ENCODE results near the gene NSG1.

The NSG1 gene

GRCh38 chr4:4374388-4375098 is 12.4 kb upstream of the NSG1 start:
- DNase-seq, result no peak

GRCh38 chr4:4376074-4376473 is 10.8 kb upstream of the NSG1 start:
- no peak for DNase-seq

GRCh38 chr4:4377191-4377590 is 9.7 kb upstream of the NSG1 start:
- no peak for DNase-seq

- no peak for DNase-seq
Measured at GRCh38 chr4:4377732-4378460, 9.0 kb upstream of the NSG1 start.

- DNase-seq, result no peak
Measured at GRCh38 chr4:4379540-4380087, 7.3 kb upstream of the NSG1 start.

- DNase-seq, result no peak
Measured at GRCh38 chr4:4383085-4383484, 3.8 kb upstream of the NSG1 start.

GRCh38 chr4:4384837-4385236 is 2.1 kb upstream of the NSG1 start:
- DNase-seq, result no peak

GRCh38 chr4:4385729-4386295 is 1.1 kb upstream of the NSG1 start:
- no peak for DNase-seq

GRCh38 chr4:4386296-4386735 is 586 bp upstream of the NSG1 start:
- no peak for DNase-seq

- DNase-seq, result no peak
Measured at GRCh38 chr4:4387531-4388310, 819 bp downstream of the NSG1 start.

GRCh38 chr4:4388311-4388790 is 1.4 kb downstream of the NSG1 start:
- no peak for DNase-seq

- DNase-seq, result no peak
Measured at GRCh38 chr4:4388836-4389575, 2.1 kb downstream of the NSG1 start.

- DNase-seq, result no peak
Measured at GRCh38 chr4:4390046-4390445, 3.1 kb downstream of the NSG1 start.

- DNase-seq, result no peak
Measured at GRCh38 chr4:4390515-4391240, 3.8 kb downstream of the NSG1 start.

GRCh38 chr4:4391866-4392265 is 5.0 kb downstream of the NSG1 start:
- no peak for DNase-seq

GRCh38 chr4:4392501-4393183 is 5.7 kb downstream of the NSG1 start:
- no peak for DNase-seq

- no peak for DNase-seq
Measured at GRCh38 chr4:4394644-4395043, 7.7 kb downstream of the NSG1 start.

- DNase-seq, result no peak
Measured at GRCh38 chr4:4395371-4395770, 8.5 kb downstream of the NSG1 start.

- no peak for DNase-seq
Measured at GRCh38 chr4:4395849-4396627, 9.1 kb downstream of the NSG1 start.

Data from left hindlimb (tissue), 1 donor.